Left kidney (tissue), 2 donors: ENCODE results near the gene NOL4L. TPM values are rescaled to one million over a fixed set of nuclear protein-coding genes. Genes with fewer than 3 reads are reported as not detected.

ENCODE experiments used
- DNase-seq: peaks from one replicate; pipeline ENCODE4 v3.0.0-alpha.2; 2013
- polyA plus RNA-seq: library from polyadenylated mRNA; unstranded; fragments of 120-200 nt; gene quantifications from one replicate; pipeline ENCODE4 v1.2.1, GENCODE V29; 2013; ENCODE audit not compliant: insufficient read length

NOL4L gene
- polyA plus RNA-seq, 1 donor = 61.5 TPM

GRCh38 chr20:32484958-32485769, 100.0 kb downstream of the NOL4L start:
- peak; percentile 85 for DNase-seq

- no peak for DNase-seq
These were observed 100.7 kb downstream of the NOL4L start for GRCh38 chr20:32484225-32484957.

GRCh38 chr20:32483351-32484224, 101.5 kb downstream of the NOL4L start:
- DNase-seq = peak; percentile 89

GRCh38 chr20:32482442-32483261, 102.5 kb downstream of the NOL4L start:
- DNase-seq = no peak

- no peak for DNase-seq
These were observed 103.0 kb downstream of the NOL4L start for GRCh38 chr20:32482143-32482441.

GRCh38 chr20:32481311-32482142, 103.6 kb downstream of the NOL4L start:
- no peak for DNase-seq

GRCh38 chr20:32480371-32481241, 104.5 kb downstream of the NOL4L start:
- no peak for DNase-seq

GRCh38 chr20:32479697-32480171, 105.4 kb downstream of the NOL4L start:
- DNase-seq = no peak

GRCh38 chr20:32479012-32479411, 106.1 kb downstream of the NOL4L start:
- no peak for DNase-seq

GRCh38 chr20:32478576-32478975, 106.6 kb downstream of the NOL4L start:
- no peak for DNase-seq

GRCh38 chr20:32477594-32478512, 107.3 kb downstream of the NOL4L start:
- no peak for DNase-seq

- DNase-seq = no peak
These were observed 108.2 kb downstream of the NOL4L start for GRCh38 chr20:32476684-32477593.

- DNase-seq = peak; percentile 90
These were observed 109.9 kb downstream of the NOL4L start for GRCh38 chr20:32474967-32475811.

- no peak for DNase-seq
These were observed 110.5 kb downstream of the NOL4L start for GRCh38 chr20:32474717-32474966.

- no peak for DNase-seq
These were observed 111.0 kb downstream of the NOL4L start for GRCh38 chr20:32474009-32474716.
